HEK293T (cell line): ENCODE results near the gene KLK8.

Source experiments
- BHLHE40 ChIP-seq: fragments of 450-650 bp; IDR thresholded peaks from 2 replicates; pipeline ENCODE4 v1.6.1; 2016; ENCODE audit warnings: mild to moderate bottlenecking, moderate library complexity, borderline replicate concordance
- ELF4 ChIP-seq: fragments of 450-650 bp; IDR thresholded peaks from 2 replicates; pipeline ENCODE4 v1.6.1; 2017; ENCODE audit warnings: antibody characterized with exemption
- FOXA1 ChIP-seq: fragments of 450-650 bp; IDR thresholded peaks from 2 replicates; pipeline ENCODE4 v1.6.1; 2016; ENCODE audit warnings: mild to moderate bottlenecking
- FOXK2 ChIP-seq: fragments of 450-650 bp; IDR thresholded peaks from 2 replicates; pipeline ENCODE4 v1.6.1; 2016; ENCODE audit warnings: mild to moderate bottlenecking
- FOXM1 ChIP-seq: fragments of 450-650 bp; IDR thresholded peaks from 2 replicates; pipeline ENCODE4 v1.6.1; 2017; ENCODE audit warnings: mild to moderate bottlenecking, borderline replicate concordance
- LEF1 ChIP-seq: fragments of 450-650 bp; IDR thresholded peaks from 2 replicates; pipeline ENCODE4 v1.6.1; 2017; ENCODE audit warnings: mild to moderate bottlenecking, borderline replicate concordance
- NFRKB ChIP-seq: fragments of 450-650 bp; IDR thresholded peaks from 2 replicates; pipeline ENCODE4 v1.6.1; 2016; ENCODE audit warnings: mild to moderate bottlenecking, moderate library complexity
- SP1 ChIP-seq: fragments of 450-650 bp; IDR thresholded peaks from 2 replicates; pipeline ENCODE4 v1.6.1; 2017
- TARDBP ChIP-seq: fragments of 450-650 bp; IDR thresholded peaks from 2 replicates; pipeline ENCODE4 v1.6.1; 2016
- TF ChIP-seq, protein P1 (sequence below): fragments of 450-650 bp; IDR thresholded peaks from 2 replicates; pipeline ENCODE4 v1.6.1; 2016

DNA sequence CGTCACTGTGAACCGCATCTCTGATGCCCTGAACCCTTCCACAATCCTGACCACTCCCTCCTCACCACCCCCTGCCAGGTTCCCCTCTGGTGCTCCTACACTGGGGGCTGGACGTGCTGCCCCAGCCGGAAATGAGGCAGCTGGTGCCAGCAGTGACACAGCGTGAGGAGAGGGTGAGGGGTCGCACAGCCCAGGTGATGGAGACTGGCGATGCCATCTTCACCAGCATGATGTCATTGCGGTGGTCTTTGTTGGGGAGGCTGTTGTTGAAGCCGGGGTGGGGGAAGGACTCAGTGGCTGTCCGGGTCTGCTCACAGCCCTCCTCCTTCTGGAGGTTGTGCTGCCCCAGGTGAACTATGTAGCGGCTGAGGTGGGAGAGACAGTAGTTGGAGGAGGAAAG, 22.5 kb upstream of the KLK8 start:
- TF ChIP-seq ELF4 (no peak), NFRKB (no peak), LEF1 (no peak), FOXA1 (no peak), FOXK2 (no peak), SP1 (no peak), BHLHE40 (no peak), TARDBP (no peak), FOXM1 (no peak)
- TF ChIP-seq, protein P1, sequence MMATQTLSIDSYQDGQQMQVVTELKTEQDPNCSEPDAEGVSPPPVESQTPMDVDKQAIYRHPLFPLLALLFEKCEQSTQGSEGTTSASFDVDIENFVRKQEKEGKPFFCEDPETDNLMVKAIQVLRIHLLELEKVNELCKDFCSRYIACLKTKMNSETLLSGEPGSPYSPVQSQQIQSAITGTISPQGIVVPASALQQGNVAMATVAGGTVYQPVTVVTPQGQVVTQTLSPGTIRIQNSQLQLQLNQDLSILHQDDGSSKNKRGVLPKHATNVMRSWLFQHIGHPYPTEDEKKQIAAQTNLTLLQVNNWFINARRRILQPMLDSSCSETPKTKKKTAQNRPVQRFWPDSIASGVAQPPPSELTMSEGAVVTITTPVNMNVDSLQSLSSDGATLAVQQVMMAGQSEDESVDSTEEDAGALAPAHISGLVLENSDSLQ, result no peak
